GM18867 (cell line): ENCODE results near the gene PLA2G4B.

Experiments used
- ATAC-seq: cut with Tn5 transposase; IDR thresholded peaks from one replicate; pipeline ENCODE4 v1.9.1; 2021; ENCODE audit warnings: mild to moderate bottlenecking, moderate library complexity; ENCODE audit not compliant: unreplicated experiment

The PLA2G4B gene

DNA sequence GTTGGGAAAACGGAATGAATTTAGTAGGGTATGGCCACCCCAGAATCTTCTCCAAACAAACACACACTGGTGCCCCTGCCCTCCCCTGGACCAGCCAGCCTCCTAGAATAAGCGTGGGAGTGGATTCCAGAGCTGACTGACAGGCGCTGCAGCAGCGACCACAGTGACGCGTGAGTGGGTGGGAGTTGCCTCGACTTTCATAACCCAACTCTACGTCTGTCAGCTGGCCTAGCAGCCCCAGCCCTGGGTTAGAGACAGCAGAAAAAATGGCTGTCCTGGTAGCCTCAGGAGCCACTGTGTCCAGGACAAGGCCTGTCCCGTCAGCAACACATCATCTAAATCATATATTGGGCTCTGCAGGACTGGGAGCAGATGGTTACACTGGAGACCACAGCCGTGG lies 10.0 kb downstream of the PLA2G4B start:
- ATAC-seq: no peak

DNA sequence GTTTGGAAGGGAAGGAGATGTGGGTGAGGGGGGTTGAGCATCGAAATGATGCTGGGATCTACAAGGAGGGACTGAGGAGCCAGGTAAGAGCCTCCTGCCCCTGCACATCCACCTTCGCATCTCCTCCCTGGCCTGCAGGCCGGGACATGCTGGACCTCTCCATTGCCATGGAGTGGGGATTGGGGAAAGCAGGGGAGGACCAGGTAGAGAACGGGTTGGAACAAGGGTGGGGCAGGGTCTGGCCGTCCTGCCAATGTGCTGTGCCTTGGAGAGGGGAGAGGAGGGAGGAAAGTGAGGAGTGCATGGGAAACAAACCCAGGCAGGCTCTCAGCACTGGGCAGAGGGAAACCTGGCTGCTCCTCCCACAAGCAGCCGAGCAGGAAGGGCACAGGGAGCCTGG lies 10.6 kb downstream of the PLA2G4B start:
- no peak for ATAC-seq

DNA sequence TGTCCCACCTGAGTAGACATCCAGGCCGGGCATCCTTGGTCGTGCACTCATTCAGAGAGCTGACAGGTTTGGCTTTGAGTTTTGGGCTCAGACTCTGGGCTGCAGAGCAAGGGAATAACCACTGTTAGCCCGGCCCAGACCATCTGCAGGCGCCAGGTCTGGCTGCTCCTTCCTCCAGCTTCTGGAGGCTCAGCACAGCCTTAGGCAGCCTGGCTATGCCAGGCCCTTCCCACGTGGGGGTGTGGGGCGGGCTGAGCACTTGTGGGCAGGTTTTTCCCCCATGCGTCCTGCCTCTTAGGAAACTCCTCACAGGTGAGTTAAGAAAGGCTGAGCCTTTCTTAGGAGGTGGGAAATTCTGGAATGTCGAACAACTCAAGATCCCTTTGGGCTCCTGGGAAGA lies 11.2 kb downstream of the PLA2G4B start:
- no peak for ATAC-seq

DNA sequence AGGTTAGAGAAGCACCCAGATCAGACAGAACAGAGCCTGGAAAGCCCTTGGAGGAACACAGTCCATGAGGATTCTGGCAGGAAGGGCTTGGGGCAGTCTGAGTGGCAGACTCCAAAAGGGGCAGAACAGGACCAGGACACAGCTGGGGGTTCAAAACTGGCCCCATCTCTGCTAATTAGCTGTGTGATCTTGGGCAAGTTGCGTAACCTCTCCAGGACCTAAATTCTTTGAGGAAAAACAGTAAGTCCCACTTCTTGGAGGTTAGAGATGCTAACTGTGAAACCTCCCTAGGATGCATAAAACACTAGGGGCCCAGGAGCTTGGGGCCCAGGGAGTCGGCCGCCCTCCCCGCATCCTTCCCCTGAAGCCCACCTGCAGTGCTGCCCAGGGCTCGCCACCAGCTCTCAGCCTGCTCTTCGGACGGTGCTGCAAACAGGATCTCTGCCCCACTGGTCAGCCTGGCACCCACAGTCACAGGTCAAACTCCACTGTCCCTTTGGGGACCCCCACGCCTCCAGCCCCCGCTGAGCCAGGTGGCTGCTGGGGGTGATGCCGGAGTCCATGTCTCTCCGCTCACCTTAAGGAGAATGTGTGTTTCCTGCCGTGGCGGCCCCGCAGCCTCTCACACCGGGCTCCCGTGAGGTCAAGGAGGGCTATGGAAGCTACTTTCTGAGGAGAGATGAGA lies 12.0 kb downstream of the PLA2G4B start:
- no peak for ATAC-seq

DNA sequence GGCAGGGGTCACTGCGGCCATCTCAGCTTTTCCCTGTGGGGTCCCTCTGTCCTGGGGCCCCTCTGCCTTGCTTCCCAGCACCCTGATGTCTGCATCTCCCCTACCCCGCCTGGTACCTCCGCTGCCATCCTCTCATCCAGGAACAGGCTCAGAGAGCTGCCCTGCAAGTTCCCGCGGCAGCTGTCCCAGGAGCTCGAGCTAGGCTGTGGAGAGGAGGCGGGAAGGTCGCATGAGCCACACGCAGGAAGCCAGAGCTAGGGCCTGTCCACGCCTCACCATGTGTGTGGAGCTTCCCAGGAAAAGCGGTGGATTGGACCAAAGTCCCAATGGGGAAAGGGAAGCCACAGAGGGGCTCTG lies 12.5 kb downstream of the PLA2G4B start:
- no peak for ATAC-seq

DNA sequence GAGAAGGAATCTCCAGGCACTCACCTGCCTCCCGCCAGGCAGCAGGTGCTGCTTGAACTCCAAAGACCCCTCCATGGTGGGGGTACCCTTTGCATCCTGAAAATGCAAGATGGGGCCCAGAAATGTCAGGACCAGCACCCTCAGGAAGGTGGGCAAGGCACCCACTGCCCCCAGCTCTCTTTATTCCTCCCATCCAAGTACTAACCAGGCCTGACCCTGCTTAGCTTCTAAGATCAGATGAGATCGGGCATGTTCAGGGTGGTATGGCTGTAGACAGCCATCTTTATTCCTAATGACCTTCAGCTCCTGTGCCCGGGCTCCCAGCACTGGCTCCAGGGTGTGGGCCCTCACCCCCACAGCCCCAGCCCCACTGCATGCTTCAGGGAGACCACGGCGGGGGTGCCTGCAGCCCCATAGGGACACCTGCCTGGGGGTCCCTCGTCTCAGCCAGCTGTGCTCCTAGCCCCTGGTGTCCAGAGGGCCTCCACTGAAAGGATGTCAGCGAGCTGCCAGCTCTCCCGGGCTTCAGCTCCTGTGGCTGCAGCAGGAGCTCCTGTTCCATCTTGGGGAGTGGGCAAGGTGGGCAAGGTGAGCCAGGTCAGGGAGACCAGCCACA lies 13.2 kb downstream of the PLA2G4B start:
- ATAC-seq: no peak

DNA sequence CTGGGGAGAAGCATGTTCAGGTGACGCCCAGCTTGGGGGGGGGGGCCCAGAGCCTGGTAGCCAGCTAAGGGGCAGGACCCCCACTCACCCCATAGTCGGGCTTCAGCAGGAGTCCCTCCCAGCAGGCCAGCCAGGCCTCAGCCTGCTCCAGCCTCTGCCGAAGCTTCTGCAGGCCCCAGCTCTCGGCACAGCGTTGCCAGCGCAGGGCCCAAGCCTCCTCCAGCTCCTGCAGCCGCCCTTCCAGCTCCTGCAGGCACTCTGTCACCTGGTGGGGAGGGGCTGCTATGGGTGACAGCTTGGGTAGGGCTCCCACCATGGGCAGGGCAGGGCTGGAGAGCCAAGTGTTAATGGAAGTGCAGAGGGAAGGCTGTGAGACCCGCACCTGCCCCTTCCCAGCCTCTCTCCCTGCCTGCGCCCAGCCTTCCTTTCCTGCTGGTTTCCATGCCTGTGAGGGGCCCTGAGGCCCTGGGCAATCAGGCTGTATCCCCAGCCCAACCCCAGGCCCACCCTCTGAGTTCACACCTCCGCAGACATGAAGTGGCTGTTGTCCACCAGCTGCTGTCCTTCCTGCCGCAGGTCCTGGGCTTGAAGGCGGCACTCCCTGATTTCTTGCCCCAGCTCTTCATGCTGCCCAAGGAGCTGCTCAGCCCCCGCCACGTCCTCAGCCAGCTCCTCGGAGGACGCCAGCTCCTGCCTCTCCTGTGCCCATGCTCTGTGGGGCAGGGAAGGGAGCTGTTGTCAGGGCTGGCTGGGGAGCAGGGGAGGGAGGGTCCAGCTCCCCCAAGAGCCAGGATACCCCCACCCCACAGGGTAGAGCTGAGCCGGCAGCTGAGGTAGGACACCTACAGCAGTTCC lies 14.3 kb downstream of the PLA2G4B start:
- ATAC-seq: no peak

DNA sequence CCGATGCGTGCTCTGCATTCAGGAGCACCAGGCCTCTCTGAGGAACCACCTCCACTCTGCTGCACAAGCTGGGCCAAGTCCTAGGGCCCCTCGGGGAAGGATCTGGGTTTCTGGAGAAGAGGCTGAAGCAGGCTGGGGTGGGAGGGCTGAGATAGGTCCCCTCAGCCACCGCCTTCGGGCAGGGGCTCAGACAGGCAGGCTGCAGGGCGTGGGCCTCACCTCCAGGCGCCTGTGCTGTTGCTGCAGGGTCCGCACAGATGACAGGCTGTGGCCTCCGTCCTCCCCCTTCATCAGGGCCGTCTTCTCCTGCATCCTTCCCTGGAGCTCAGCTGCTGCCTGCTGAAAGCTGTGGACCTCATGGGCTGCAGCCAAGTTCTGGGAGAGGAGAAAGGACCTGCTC lies 15.2 kb downstream of the PLA2G4B start:
- ATAC-seq: no peak

DNA sequence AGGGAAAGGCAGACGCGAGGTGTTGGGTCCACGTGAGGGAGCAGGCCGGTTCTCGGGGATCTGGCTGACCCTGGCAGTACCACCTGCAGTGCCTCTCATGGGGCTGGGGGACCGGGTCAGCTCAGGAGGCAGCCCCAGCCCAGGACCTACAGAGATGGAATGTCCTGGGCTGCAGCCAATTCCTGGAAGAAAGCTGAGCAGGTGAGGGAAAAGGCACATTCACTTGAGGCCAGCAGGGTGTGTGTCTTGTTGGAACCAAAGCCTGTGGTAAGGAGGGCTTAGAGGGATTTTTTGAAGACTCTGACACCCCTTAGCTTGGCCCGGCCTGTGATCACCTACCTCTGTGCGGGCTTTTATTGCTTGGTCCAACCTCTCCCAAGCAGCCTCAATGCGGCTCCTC lies 15.8 kb downstream of the PLA2G4B start:
- ATAC-seq: no peak

DNA sequence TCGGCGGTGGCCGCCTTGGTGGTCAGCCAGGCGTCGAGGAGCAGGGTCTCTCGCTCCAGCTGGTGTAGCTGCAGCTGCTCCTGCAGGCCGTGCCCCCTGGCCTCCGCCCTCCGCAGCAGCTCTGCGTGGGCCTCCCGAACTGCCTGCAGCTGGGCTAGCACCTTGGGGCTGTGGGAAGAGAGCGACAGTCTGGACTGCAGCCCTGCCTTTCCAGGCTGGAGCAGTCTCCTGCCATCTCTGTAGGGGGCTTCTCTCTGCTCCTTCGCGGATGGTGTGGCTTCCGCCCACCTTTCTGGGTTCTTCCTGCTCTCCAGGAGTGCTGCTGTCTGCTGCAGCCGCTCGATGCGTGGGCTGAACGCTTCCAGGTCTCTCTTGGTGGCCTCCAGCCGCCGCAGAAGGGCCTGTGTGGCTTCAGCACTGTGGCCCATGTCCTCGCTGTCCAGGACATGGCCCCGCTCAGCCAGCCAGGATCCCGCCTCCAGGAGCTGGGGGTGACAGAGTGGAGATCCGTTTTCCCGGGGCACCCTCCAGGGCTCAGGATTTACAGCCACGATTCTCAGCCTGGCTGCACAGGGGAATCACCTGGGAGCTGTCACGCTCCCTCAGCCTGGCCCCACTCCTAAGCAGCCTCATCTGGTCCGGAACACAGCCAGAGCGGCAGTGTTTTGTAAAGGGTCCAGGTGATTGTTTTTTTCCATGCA lies 16.8 kb downstream of the PLA2G4B start:
- no peak for ATAC-seq

DNA sequence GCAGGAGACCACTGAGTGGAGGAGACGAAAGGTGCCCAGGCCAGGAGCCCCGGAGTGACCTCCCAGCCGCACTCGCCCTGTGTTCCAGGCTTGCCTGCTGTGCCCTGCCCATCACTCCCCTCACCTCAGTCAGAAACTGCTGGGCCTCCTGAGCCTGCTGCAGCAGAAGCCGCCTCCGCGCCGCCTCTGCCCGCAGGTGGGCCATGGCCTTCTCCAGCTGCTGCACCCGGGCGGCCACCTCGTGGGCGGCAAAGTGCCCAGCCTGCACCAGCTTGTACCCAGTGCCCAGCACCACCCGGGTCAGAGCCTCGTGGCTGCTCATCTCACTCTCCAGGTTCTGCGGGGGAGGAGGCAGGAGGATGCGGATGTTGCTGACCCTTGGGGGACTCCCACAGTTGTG lies 17.6 kb downstream of the PLA2G4B start:
- ATAC-seq: no peak

DNA sequence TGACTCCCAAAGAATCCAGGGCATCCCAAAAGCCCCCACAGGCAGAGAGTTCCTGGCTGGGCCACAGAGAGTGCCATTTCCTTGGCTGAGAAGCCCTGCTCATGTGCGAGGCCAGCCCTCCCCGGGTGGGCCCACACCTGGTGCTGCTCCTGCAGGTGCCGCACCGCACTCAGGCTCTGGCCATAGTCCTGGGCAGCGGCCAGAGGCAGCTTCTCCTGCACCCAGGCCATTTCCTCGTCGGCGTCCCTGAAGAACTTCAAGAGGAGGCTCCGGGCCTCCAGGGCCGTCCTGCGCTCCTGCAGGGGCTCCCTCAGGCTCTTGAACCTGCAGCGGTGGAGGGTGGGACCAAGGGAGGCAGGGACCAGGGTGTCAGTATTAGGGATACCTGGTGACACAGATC lies 18.1 kb downstream of the PLA2G4B start:
- ATAC-seq: no peak

DNA sequence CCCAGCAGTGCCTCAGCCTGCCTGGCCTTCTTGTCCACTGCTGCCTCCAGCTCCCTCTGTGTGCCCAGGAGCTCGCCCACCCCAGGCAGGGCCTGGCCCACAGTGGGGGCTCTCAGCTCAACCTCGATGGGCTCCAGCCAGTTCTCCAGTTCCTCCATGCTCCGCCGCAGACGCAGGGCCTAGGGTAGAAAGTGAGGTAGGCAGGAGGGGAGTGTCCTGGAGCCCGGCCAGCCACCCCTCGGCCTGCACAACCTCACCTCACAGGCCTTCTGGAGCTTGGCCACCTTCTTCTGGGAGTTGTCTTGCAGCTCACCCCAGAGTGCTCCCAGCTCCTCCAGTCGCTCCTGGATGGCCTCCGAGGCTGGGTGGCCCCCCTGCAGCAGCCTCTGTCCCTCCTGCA lies 18.7 kb downstream of the PLA2G4B start:
- ATAC-seq: no peak

DNA sequence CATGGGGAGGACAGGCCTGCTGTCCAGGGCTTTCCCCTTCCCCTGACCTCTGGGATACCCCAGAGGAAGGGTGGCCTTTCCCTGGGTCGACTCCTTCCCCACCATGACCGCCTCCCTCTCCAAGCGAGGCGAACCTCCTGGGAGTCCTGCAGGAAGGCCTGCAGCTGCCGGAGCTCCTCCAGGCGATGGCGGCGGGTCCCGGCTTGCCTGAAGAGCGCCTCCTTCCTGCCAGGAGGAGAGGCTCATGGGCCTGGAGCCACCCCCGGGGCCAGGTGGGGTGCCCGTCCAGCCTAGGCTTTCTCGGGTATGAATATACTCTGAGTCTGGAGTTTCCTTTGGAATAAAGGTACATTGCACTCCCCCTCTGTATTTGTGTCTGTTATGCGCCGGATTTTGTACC lies 20.1 kb downstream of the PLA2G4B start:
- no peak for ATAC-seq

DNA sequence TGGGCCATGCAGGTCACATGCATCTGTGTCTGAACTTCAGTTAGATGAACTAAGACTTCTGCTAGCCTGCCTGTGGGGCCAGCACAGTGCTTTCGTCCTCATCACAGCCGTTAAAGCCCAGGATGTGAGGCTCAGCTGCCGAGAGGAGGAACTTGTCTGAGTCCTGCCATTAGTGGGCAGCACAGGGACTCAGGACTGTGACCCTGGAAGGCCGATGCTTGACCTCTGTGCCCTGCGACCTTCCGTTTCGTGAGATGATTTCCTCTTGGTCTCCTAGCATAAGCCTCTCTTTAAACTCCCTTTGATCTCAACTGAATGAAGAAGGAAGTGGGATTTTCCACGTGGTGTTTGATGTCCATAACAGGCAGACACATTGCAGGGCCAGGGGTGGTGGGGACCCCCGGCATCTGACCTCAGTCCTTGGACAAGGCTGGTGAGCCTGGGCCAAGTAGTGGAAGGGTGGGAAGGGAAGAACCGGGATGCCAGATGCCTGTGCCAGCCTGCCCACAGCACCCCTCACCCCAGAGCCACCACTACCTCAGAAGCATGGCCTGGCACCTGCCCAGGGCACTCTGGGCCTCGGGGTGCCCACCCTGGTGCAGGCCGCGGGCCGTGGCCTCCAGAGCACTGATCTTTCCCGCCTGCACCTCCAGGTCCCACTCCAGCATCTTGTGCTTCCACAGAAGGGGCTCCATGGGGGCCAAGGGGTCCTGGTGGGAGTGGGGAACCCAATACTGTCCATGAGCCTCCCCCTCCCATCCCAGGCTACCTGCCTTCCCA lies 21.6 kb downstream of the PLA2G4B start:
- ATAC-seq: no peak

DNA sequence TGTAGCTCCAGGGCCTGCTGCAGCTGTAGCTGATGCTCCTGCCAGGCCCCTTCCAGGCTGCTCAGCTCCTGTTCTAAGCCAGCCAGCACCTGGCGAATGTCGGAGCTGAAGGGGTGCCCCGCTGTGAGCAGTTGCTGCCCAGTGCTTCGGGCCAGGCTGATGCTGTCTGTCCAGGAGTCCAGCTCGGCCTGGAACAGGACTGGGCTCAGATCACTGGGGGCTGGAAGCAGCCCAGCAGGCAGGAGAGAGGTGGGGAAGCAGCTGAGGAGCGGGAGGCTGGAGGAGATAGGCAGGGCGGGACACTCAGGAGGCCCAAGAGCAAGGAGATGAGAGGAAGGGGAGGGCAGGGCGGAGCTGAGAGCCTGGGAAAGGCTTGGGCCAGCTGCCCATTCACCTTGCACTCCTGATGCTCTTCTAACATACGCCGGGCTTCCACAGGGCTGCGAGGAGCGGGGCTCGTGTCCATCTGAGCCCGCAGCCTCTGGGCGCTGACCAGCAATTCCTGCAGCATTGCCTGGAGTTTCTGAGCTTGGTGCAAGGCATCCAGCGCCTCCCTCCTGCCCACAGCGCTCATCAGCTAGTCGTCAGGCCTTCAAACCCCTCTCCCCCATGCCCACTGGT lies 23.2 kb downstream of the PLA2G4B start:
- ATAC-seq: no peak

DNA sequence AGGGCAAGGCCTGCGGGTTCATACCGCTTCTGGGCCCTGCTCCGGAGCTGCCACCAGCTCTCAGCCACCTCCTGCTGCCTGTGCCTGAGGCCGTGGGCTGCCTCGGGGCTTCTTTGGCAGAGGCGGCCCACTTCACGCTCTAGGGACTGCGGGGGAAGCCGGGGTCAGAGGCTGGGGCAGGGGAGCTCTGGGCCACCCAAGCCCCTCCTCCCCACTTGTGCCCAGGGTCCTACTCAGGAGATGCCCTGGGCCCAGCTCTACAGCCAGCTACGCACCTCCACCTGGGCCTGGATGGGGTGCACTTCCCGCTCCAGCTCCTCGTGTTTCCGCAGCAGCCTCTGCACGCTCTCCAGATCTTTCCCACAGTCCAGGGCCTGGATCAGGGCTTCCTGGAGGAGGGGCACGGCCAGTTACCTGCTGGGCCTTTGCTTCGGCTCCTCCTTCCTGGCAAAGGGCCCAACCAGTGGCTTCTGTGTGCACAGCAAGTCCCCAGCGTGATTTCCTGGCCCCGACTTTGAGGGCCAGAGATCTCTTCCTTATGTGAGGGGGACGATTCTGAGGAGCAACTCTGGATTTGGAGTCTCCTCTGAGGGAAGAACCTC lies 24.0 kb downstream of the PLA2G4B start:
- ATAC-seq: no peak

DNA sequence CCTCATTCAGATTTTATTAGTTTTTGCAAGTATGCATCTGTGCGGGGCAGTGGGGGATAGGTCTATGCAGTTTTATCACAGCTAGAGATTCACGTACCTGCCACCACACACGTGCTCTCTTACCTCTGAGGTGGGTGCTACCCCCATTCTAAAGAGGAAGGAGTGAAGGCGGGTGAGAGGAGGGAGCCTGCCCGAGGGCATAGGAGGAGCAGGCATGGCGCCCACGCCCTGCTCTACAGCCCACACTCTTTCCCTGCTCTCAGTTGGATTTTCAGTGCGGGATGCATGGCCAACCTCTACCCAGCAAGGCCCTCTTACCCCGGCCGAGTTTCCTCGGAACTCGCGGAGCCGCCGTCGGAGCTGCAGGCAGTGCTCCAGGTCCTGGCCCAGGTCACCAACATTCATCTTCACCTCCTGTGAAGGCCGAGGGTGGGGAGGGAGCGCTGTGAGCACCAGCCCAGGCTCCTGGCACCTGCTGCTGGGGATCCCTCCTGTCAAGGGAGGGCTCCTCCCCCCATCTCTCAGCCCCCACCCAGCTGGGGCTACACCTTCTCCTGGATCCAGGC lies 26.9 kb downstream of the PLA2G4B start:
- no peak for ATAC-seq

DNA sequence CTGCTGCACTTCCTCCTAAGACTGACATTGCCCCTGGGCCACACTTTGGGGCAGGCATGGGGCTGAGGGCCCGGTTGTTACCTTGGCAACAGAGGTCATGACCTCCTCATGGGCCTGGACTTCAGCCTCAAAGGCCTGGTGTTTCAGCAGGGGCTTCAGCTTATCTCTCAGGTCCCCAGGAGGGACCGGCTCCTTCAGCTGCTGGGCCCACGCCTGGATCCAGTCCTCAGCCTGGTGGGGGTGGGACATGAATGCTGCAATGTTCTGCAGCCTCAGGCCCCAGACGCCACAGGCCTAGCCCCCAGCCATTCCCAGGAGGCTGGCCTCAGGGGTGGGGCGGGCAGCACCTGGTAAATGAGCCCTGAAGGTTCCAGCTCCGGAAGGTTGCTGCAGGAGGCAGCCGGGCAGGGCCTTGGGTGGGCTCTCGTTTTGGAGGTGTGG lies 27.6 kb downstream of the PLA2G4B start:
- no peak for ATAC-seq
